HepG2 (cell line): ENCODE data around the gene IQCM. TPM values are rescaled to one million over a fixed set of nuclear protein-coding genes. Genes with fewer than 3 reads are reported as not detected.

Source experiments
- ATAC-seq: fragments of 200-7000 bp; cut with Tn5 transposase; 3 replicates; pipeline ENCODE4 v1.9.1; 2020; ENCODE audit warnings: mild to moderate bottlenecking, moderate library complexity
- BruUV-seq: library from RNA; stranded (reverse); fragments of 400-500 nt; replicated peaks from 2 replicates; lab custom pipeline; 2021; lab: Mats Ljungman, UMichigan
- CTCF ChIA-PET: fragments of 300-600 bp; formaldehyde crosslinking; extraction: SDS; loops from one replicate; lab custom pipeline; 2021; ENCODE audit warnings: low total read pairs, inconsistent platforms, low intra/inter-chr PET ratio; lab: Yijun Ruan, JAX
- POLR2A ChIA-PET: fragments of 350-600 bp; sonication (Branson Sonifier 250); formaldehyde crosslinking; loops from one replicate; lab custom pipeline; 2020; ENCODE audit warnings: antibody characterized with exemption, inconsistent platforms; lab: Yijun Ruan, JAX
- DNase-seq: peaks from one replicate; pipeline ENCODE4 v3.0.0-alpha.2; 2015; ENCODE audit warnings: low spot score
- FAIRE-seq: peaks from 3 replicates; lab custom pipeline; 2011; peaks lifted over from hg19 to GRCh38; lab: Jason Lieb, UNC
- H2AFZ ChIP-seq: one replicate; pipeline ENCODE4 v1.6.1; 2011; ENCODE audit warnings: low read length, inconsistent platforms
- H3K27ac ChIP-seq: fragments of 300-600 bp; 3 replicates; pipeline ENCODE4 v1.8.0; 2011; ENCODE audit warnings: mixed run types, mild to moderate bottlenecking, mixed read lengths, low read length, inconsistent platforms; ENCODE audit not compliant: insufficient read depth; ENCODE audit errors: extremely low read length
- H3K27me3 ChIP-seq, 2 experiments: fragments of 200-600 bp in 1 of 2; 2 replicates in 1 of 2; 3 replicates in 1 of 2; pipeline versions ENCODE4 v1.6.0 to v1.8.0; 2011; ENCODE audit warnings: low read length in 2 of 2, mild to moderate bottlenecking in 2 of 2, moderate library complexity in 2 of 2, inconsistent platforms in 1 of 2; ENCODE audit not compliant: insufficient read depth in 2 of 2, control insufficient read depth in 1 of 2
- H3K36me3 ChIP-seq, 2 experiments: fragments of 200-600 bp in 1 of 2; replicated peaks in 1 of 2; 2 replicates in 1 of 2; 3 replicates in 1 of 2; pipeline versions ENCODE4 v1.5.1 to v1.8.0; 2011; ENCODE audit warnings: low read length in 2 of 2, inconsistent platforms in 1 of 2; ENCODE audit not compliant: insufficient read depth in 2 of 2, control insufficient read depth in 1 of 2
- H3K4me1 ChIP-seq: 2 replicates; pipeline ENCODE4 v1.5.1; 2012; ENCODE audit warnings: low read length, inconsistent platforms; ENCODE audit not compliant: insufficient read depth
- H3K4me2 ChIP-seq: 2 replicates; pipeline ENCODE4 v1.6.0; 2011; ENCODE audit warnings: low read depth, low read length, inconsistent platforms
- H3K4me3 ChIP-seq, 3 experiments: fragments of 200-600 bp in 1 of 3; sonication (generic), shearing (Covaris generic) in 1 of 3; replicated peaks in 1 of 3; 2 replicates each; pipeline ENCODE4 v1.5.1; 2011 to 2016; ENCODE audit warnings: low read length in 3 of 3, inconsistent platforms in 2 of 3, low read depth in 2 of 3, mild to moderate bottlenecking in 2 of 3, control low read depth in 1 of 3, mixed read lengths in 1 of 3; ENCODE audit not compliant: insufficient read depth in 1 of 3
- H3K79me2 ChIP-seq: one replicate; pipeline ENCODE4 v1.6.1; 2011; ENCODE audit warnings: low read length, inconsistent platforms; ENCODE audit not compliant: insufficient read depth
- H3K9ac ChIP-seq: 2 replicates; pipeline ENCODE4 v1.6.0; 2011; ENCODE audit warnings: mild to moderate bottlenecking, low read depth, low read length, inconsistent platforms; ENCODE audit not compliant: insufficient read depth
- H3K9me3 ChIP-seq: 2 replicates; pipeline ENCODE4 v1.5.1; 2012; ENCODE audit warnings: mild to moderate bottlenecking, low read length
- H4K20me1 ChIP-seq: 2 replicates; pipeline ENCODE4 v1.6.0; 2011; ENCODE audit warnings: inconsistent platforms, mild to moderate bottlenecking, low read length, moderate library complexity; ENCODE audit not compliant: insufficient read depth
- ASH2L ChIP-seq: fragments of 300-600, 200-600 bp; sonication (generic); IDR thresholded peaks from 2 replicates; pipeline ENCODE4 v1.7.0; 2017; ENCODE audit warnings: low read depth, mild to moderate bottlenecking, moderate library complexity, mixed read lengths, low read length; ENCODE audit not compliant: insufficient read length
- EED ChIP-seq: sonication (generic); formaldehyde crosslinking; IDR thresholded peaks from 2 replicates; pipeline ENCODE4 v1.5.0; 2020; ENCODE audit warnings: mild to moderate bottlenecking, missing genetic modification reagents
- FOSL1 ChIP-seq: sonication (generic); formaldehyde crosslinking; IDR thresholded peaks from 2 replicates; pipeline ENCODE4 v1.9.0; 2021; ENCODE audit warnings: missing genetic modification reagents, borderline replicate concordance
- HES4 ChIP-seq: sonication (generic); formaldehyde crosslinking; IDR thresholded peaks from 2 replicates; pipeline ENCODE4 v1.9.0; 2021; ENCODE audit warnings: mild to moderate bottlenecking, missing genetic modification reagents, borderline replicate concordance
- KDM3A ChIP-seq: IDR thresholded peaks from 2 replicates; pipeline ENCODE4 v1.6.1; 2018; ENCODE audit warnings: low read depth, missing compliant biosample characterization
- NONO ChIP-seq, 2 experiments: fragments of 450-650 bp in 1 of 2; sonication (generic) in 1 of 2; formaldehyde crosslinking in 1 of 2; IDR thresholded peaks in 1 of 2; conservative IDR thresholded peaks in 1 of 2; 2 replicates each; pipeline versions ENCODE4 v1.6.1 to v1.8.0; 2017 to 2022; ENCODE audit warnings: mild to moderate bottlenecking in 1 of 2, missing genetic modification reagents in 1 of 2, moderate library complexity in 1 of 2
- PHB2 ChIP-seq: fragments of 450-650 bp; IDR thresholded peaks from 2 replicates; pipeline ENCODE4 v1.6.1; 2018; ENCODE audit not compliant: partially characterized antibody
- SALL2 ChIP-seq: sonication (generic); formaldehyde crosslinking; IDR thresholded peaks from 2 replicates; pipeline ENCODE4 v1.8.1; 2023; ENCODE audit warnings: mild to moderate bottlenecking, missing genetic modification reagents, inconsistent platforms
- SMARCC2 ChIP-seq: fragments of 450-650 bp; IDR thresholded peaks from 2 replicates; pipeline ENCODE4 v1.6.1; 2017; ENCODE audit warnings: antibody characterized with exemption, mild to moderate bottlenecking
- ZBTB1 ChIP-seq: sonication (generic); formaldehyde crosslinking; IDR thresholded peaks from 2 replicates; pipeline ENCODE4 v1.4.0; 2020; ENCODE audit warnings: missing genetic modification reagents, borderline replicate concordance
- ZFP36L1 ChIP-seq: sonication (generic); formaldehyde crosslinking; IDR thresholded peaks from 2 replicates; pipeline ENCODE4 v1.8.0; 2022; ENCODE audit warnings: mild to moderate bottlenecking, missing genetic modification reagents, moderate library complexity
- ZNF232 ChIP-seq: sonication (generic); formaldehyde crosslinking; IDR thresholded peaks from 2 replicates; pipeline ENCODE4 v1.4.0; 2020; ENCODE audit warnings: missing genetic modification reagents, borderline replicate concordance
- ZNF34 ChIP-seq: sonication (generic); formaldehyde crosslinking; IDR thresholded peaks from 2 replicates; pipeline ENCODE4 v1.4.0; 2020; ENCODE audit warnings: mild to moderate bottlenecking, missing genetic modification reagents, borderline replicate concordance
- ZNF354B ChIP-seq: sonication (generic); formaldehyde crosslinking; IDR thresholded peaks from 2 replicates; pipeline ENCODE4 v1.8.0; 2022; ENCODE audit warnings: mild to moderate bottlenecking, missing genetic modification reagents
- ZNF619 ChIP-seq: sonication (generic); formaldehyde crosslinking; IDR thresholded peaks from 2 replicates; pipeline ENCODE4 v1.4.0; 2020; ENCODE audit warnings: mild to moderate bottlenecking, missing genetic modification reagents
- ZNF678 ChIP-seq: sonication (generic); formaldehyde crosslinking; IDR thresholded peaks from 2 replicates; pipeline ENCODE4 v1.4.0; 2020; ENCODE audit warnings: mild to moderate bottlenecking, missing genetic modification reagents
- ZNF841 ChIP-seq: sonication (generic); formaldehyde crosslinking; IDR thresholded peaks from 2 replicates; pipeline ENCODE4 v1.8.1; 2023; ENCODE audit warnings: missing genetic modification reagents, borderline replicate concordance
- WGBS: methylation state at CpG from one replicate; pipeline ENCODE4 v1.1.6; 2017; ENCODE audit warnings: low lambda C conversion rate; 5-methylcytosine and 5-hydroxymethylcytosine counted together
- in situ Hi-C: cut with HindIII; loops from 2 replicates; pipeline ENCODE4 v1.10.0; 2017; ENCODE audit warnings: low pct_unique_long_range_greater_than_20kb; ENCODE audit not compliant: extremely low pct_ligation_motif_present
- intact Hi-C: fragments of 100-400 bp; cut with micrococcal nuclease; formaldehyde crosslinking; loops from one replicate; pipeline ENCODE4 v1.10.0; 2022; ENCODE audit not compliant: unreplicated experiment
- polyA plus RNA-seq, 8 experiments: library from polyadenylated mRNA; depleted of rRNA in 3 of 8; stranded (reverse) in 7 of 8; unstranded in 1 of 8; fragments of >200 nt; fragmentation: Illumina TruSeq in 4 of 8; extraction: Trizol in 4 of 8; gene quantifications; 2 replicates each; pipeline versions ENCODE4 v1.2.1 to v1.2.3, GENCODE V29; 2011 to 2016; ENCODE audit warnings: low read depth in 4 of 8, missing spikeins in 1 of 8, mixed read lengths in 1 of 8; ENCODE audit not compliant: insufficient read depth in 1 of 8
- total RNA-seq, 5 experiments: library from RNA; depleted of rRNA; stranded (reverse); fragments of >200 nt; fragmentation: Illumina TruSeq; extraction: Trizol; gene quantifications; 2 replicates each; pipeline ENCODE4 v1.2.3, GENCODE V29; 2016; ENCODE audit warnings: low read depth in 1 of 5

IQCM gene
- total and polyA plus RNA-seq, 2 of the 13 experiments (the other 11 are each of a cell fraction or from before 2014, with no cell fraction given), result not detected

GRCh38 chr4:149701435-149702156 lies 114.0 kb downstream of the IQCM start:
- no peak for TF ChIP-seq HES4 (CRISPR knock-in tag)
- no peak for TF ChIP-seq ZNF678
- no peak for TF ChIP-seq PHB2
- TF ChIP-seq ZNF619, result no peak
- no peak for TF ChIP-seq ZFP36L1 (CRISPR knock-in tag)
- TF ChIP-seq ZNF34 (CRISPR knock-in tag), result no peak
- no peak for TF ChIP-seq EED (CRISPR knock-in tag)
- TF ChIP-seq KDM3A, result no peak
- no peak for TF ChIP-seq FOSL1
- TF ChIP-seq SALL2 (CRISPR knock-in tag), result no peak
- TF ChIP-seq SMARCC2, result no peak
- no peak for TF ChIP-seq ZNF354B (CRISPR knock-in tag)
- no peak for TF ChIP-seq ZNF232 (CRISPR knock-in tag)
- no peak for TF ChIP-seq ZNF841 (CRISPR knock-in tag)
- no peak for TF ChIP-seq ASH2L
- no peak for TF ChIP-seq ZBTB1 (CRISPR knock-in tag)
- TF ChIP-seq NONO (IDR thresholded peaks at IDR 0.05), result no peak
- no peak for TF ChIP-seq NONO (CRISPR knock-in tag; conservative IDR thresholded peaks at IDR 0.05)
- Histone ChIP-seq H3K27me3 (no peaks in the 10 kb centered on the region), H3K27ac (no peak overlapping the region), H3K4me2 (no peak overlapping the region), H3K4me3 (no peak overlapping the region), H3K9me3 (no peaks in the 10 kb centered on the region), H4K20me1 (no peaks in the 10 kb centered on the region), H3K36me3 (no peaks in the 10 kb centered on the region), H3K9ac (no peak overlapping the region), H2AFZ (no peak overlapping the region), H3K4me1 (no peaks in the 10 kb centered on the region), H3K79me2 (no peaks in the 10 kb centered on the region)
- POLR2A ChIA-PET, result no interaction called here
- intact Hi-C loops, result no loop called here
- no peak for DNase-seq
- no peak for FAIRE-seq
- CTCF ChIA-PET, result no interaction called here
- no TSS peak for BruUV-seq
- WGBS, result 28% methylated on average over 2 of the region's 2 CpGs
- ATAC-seq, result no peak
- in situ Hi-C loops, result no loop called here
